MM.1S (cell line): Measurements from ENCODE around the gene CTNND1.

Experiments used
- DNase-seq: peaks from one replicate; pipeline ENCODE4 v3.0.0-alpha.2; 2015
- H2AFZ ChIP-seq: fragments of 300-600 bp; sonication (generic); 2 replicates; pipeline ENCODE4 v1.6.0; 2016; ENCODE audit warnings: antibody characterized with exemption, low read length
- H3F3A ChIP-seq: fragments of 300-600 bp; sonication (generic); 2 replicates; pipeline ENCODE4 v1.6.1; 2016; ENCODE audit warnings: mild to moderate bottlenecking, antibody characterized with exemption, low read length, moderate library complexity, mixed read lengths; ENCODE audit not compliant: insufficient read depth
- H3K27ac ChIP-seq: fragments of 300-600 bp; sonication (generic); 2 replicates; pipeline ENCODE4 v1.5.1; 2016; ENCODE audit warnings: mild to moderate bottlenecking, low read length
- H3K27me3 ChIP-seq: fragments of 300-600 bp; sonication (generic); replicated peaks from 2 replicates; pipeline ENCODE4 v1.6.0; 2016; ENCODE audit warnings: low read length; ENCODE audit not compliant: insufficient read depth
- H3K36me3 ChIP-seq: fragments of 300-600 bp; sonication (generic); replicated peaks from 2 replicates; pipeline ENCODE4 v1.6.1; 2016; ENCODE audit warnings: mild to moderate bottlenecking, low read length, mixed read lengths; ENCODE audit not compliant: insufficient read depth
- H3K4me1 ChIP-seq: fragments of 300-600 bp; sonication (generic); 2 replicates; pipeline ENCODE4 v1.6.1; 2016; ENCODE audit warnings: low read length, mixed read lengths
- H3K4me2 ChIP-seq: fragments of 300-600 bp; sonication (generic); 2 replicates; pipeline ENCODE4 v1.6.0; 2016; ENCODE audit warnings: low read depth, low read length
- H3K4me3 ChIP-seq: fragments of 300-600 bp; sonication (generic); 2 replicates; pipeline ENCODE4 v1.5.1; 2016; ENCODE audit warnings: low read length, mixed read lengths
- H3K79me2 ChIP-seq: fragments of 300-600 bp; sonication (generic); 2 replicates; pipeline ENCODE4 v1.6.1; 2016; ENCODE audit warnings: mixed run types, low read length, mixed read lengths
- H3K9ac ChIP-seq: fragments of 300-600 bp; sonication (generic); 2 replicates; pipeline ENCODE4 v1.6.1; 2016; ENCODE audit warnings: low read length, mixed read lengths
- H3K9me2 ChIP-seq: fragments of 300-600 bp; sonication (generic); replicated peaks from 2 replicates; pipeline ENCODE4 v1.6.1; 2016; ENCODE audit warnings: mild to moderate bottlenecking, low read length, mixed read lengths; ENCODE audit not compliant: insufficient read depth
- H3K9me3 ChIP-seq: fragments of 300-600 bp; sonication (generic); replicated peaks from 2 replicates; pipeline ENCODE4 v1.6.1; 2016; ENCODE audit warnings: mild to moderate bottlenecking, low read length, mixed read lengths; ENCODE audit not compliant: insufficient read depth
- H4K20me1 ChIP-seq: fragments of 300-600 bp; sonication (generic); 2 replicates; pipeline ENCODE4 v1.6.1; 2016; ENCODE audit warnings: mild to moderate bottlenecking, low read length, moderate library complexity, mixed read lengths; ENCODE audit not compliant: insufficient read depth
- CTCF ChIP-seq: fragments of 300-600 bp; sonication (generic); IDR thresholded peaks from 2 replicates; pipeline ENCODE4 v1.5.1; 2016; ENCODE audit warnings: antibody characterized with exemption, low read length, mixed read lengths
- EZH2 ChIP-seq: fragments of 300-600 bp; sonication (generic); optimal IDR thresholded peaks from 2 replicates; pipeline ENCODE3; 2017; ENCODE audit warnings: low read depth, mild to moderate bottlenecking, antibody characterized with exemption, low read length, mixed read lengths
- EZH2phosphoT487 ChIP-seq: fragments of 300-600 bp; sonication (generic); IDR thresholded peaks from 2 replicates; pipeline ENCODE4 v1.6.1; 2018; ENCODE audit warnings: antibody characterized with exemption, low read length

The CTNND1 gene

DNA sequence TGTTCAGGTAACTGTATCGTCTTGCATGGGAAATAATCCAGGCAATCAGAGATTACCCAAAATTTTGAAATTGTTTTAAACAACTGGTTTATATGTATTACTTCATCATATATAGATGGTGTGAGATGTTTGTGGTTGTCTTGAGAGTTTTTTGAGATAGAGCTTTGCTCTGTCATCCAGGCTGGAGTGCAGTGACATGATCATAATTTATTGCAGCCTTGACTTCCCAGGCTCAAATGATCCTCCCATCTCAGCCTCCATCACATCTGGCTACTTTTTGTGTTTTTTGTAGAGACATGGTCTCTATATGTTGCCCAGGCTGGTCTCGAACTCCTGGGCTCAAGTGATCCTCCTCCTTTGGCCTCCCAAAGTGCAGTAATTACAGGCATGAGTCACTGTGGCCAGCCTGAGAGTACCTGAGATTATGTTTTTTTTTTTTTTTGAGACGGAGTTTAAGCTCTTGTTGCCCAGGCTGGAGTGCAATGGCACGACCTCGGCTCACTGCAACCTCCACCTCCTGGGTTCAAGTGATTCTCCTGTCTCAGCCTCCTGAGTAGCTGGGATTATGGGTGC is 11.5 kb downstream of the CTNND1 start:
- Histone ChIP-seq H4K20me1 (no peaks in the 10 kb centered on the region), H3K27ac (no peak overlapping the region), H3K79me2 (no peaks in the 10 kb centered on the region), H3K9me3 (no peaks in the 10 kb centered on the region), H3K27me3 (no peaks in the 10 kb centered on the region), H3F3A (no peaks in the 10 kb centered on the region), H3K9ac (no peak overlapping the region), H3K4me1 (no peaks in the 10 kb centered on the region), H2AFZ (no peak overlapping the region), H3K4me2 (no peak overlapping the region), H3K4me3 (no peak overlapping the region), H3K9me2 (no peaks in the 10 kb centered on the region), H3K36me3 (no peaks in the 10 kb centered on the region)
- DNase-seq, result no peak
- TF ChIP-seq EZH2phosphoT487 (no peak), EZH2 (no peak)

GRCh38 chr11:57775491-57775890 is 13.9 kb downstream of the CTNND1 start:
- Histone ChIP-seq H3K4me1 (no peaks in the 10 kb centered on the region), H3K27me3 (no peaks in the 10 kb centered on the region), H4K20me1 (no peaks in the 10 kb centered on the region), H3F3A (no peaks in the 10 kb centered on the region), H3K36me3 (no peaks in the 10 kb centered on the region), H3K9me2 (no peaks in the 10 kb centered on the region), H3K9me3 (no peaks in the 10 kb centered on the region), H3K4me2 (no peak overlapping the region), H3K27ac (no peak overlapping the region), H3K9ac (no peak overlapping the region), H3K79me2 (no peaks in the 10 kb centered on the region), H2AFZ (no peak overlapping the region), H3K4me3 (no peak overlapping the region)
- no peak for DNase-seq
- TF ChIP-seq EZH2 (no peak), CTCF (no peak), EZH2phosphoT487 (no peak)

- Histone ChIP-seq H3K36me3 (no peaks in the 10 kb centered on the region), H4K20me1 (no peaks in the 10 kb centered on the region), H3K27ac (no peak overlapping the region), H3K27me3 (no peaks in the 10 kb centered on the region), H3K4me3 (no peak overlapping the region), H2AFZ (no peak overlapping the region), H3K4me2 (no peak overlapping the region), H3K9me2 (no peaks in the 10 kb centered on the region), H3K4me1 (no peaks in the 10 kb centered on the region), H3K79me2 (no peaks in the 10 kb centered on the region), H3F3A (no peaks in the 10 kb centered on the region), H3K9ac (no peak overlapping the region), H3K9me3 (no peaks in the 10 kb centered on the region)
- TF ChIP-seq CTCF, result no peak
- TF ChIP-seq EZH2phosphoT487, result no peak
- TF ChIP-seq EZH2, result no peak
- DNase-seq, result no peak
These were observed 14.5 kb downstream of the CTNND1 start for GRCh38 chr11:57776031-57776521.

DNA sequence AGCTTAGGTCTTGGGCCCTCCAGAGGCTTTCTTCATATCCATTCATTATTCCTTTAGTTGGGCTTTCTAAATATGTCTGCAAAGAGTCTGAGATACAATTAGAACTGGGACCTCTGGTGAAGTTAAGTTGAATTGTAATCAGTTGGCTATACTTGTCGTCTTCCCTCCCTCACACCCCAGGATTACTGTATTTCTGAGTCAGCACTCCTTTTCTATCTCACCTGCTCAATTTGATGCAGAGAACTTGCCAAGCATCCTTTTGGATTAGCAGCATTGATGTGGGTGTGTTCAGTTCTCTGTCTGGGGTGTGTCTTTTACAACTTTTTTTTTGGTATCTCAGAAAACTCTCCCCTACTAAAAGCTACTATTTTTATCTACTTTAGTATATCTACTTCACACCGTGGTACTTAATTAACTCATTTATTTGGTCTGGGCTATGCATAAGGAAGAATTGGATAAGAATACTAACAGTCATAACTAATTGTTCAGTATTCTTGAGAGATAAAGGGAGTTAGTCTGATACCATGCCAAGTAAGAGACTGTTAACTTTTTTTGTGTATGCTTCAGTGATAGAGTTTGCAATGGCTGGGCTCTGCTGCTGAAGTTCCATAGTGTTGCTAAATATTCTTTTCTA is 15.1 kb downstream of the CTNND1 start:
- Histone ChIP-seq H3K9me2 (no peaks in the 10 kb centered on the region), H2AFZ (no peak overlapping the region), H3K9me3 (no peaks in the 10 kb centered on the region), H3K36me3 (no peaks in the 10 kb centered on the region), H3K4me3 (no peak overlapping the region), H3F3A (no peaks in the 10 kb centered on the region), H3K9ac (no peak overlapping the region), H3K4me2 (no peak overlapping the region), H3K27me3 (no peaks in the 10 kb centered on the region), H3K4me1 (no peaks in the 10 kb centered on the region), H3K27ac (no peak overlapping the region), H4K20me1 (no peaks in the 10 kb centered on the region), H3K79me2 (no peaks in the 10 kb centered on the region)
- no peak for DNase-seq
- TF ChIP-seq CTCF, result no peak
- no peak for TF ChIP-seq EZH2phosphoT487
- TF ChIP-seq EZH2, result no peak
